Smooth muscle cell (in vitro differentiated cells): ENCODE data around the gene ACOT4. TPM values are rescaled to one million over a fixed set of nuclear protein-coding genes. Genes with fewer than 3 reads are reported as not detected.
A peak's percentile ranks its signal among the peaks of the same experiment; 100 is the strongest.

ENCODE experiments used
- DNase-seq: peaks from one replicate; lab custom pipeline; 2025; ENCODE audit not compliant: unreplicated experiment; lab: John Stamatoyannopoulos, UW
- H2AFZ ChIP-seq: fragments of 200-600 bp; sonication (generic); 2 replicates; pipeline ENCODE4 v1.6.0; 2016; ENCODE audit warnings: antibody characterized with exemption, low read depth, mild to moderate bottlenecking
- H3F3A ChIP-seq: fragments of 200-600 bp; sonication (generic); 2 replicates; pipeline ENCODE4 v1.6.0; 2017; ENCODE audit warnings: antibody characterized with exemption, low read depth
- H3K27ac ChIP-seq: fragments of 200-600 bp; sonication (generic); 2 replicates; pipeline ENCODE4 v1.5.1; 2016; ENCODE audit warnings: low read depth, mild to moderate bottlenecking
- H3K27me3 ChIP-seq: fragments of 200-600 bp; sonication (generic); 2 replicates; pipeline ENCODE4 v1.6.1; 2016; ENCODE audit warnings: low read depth, mild to moderate bottlenecking
- H3K36me3 ChIP-seq: fragments of 200-600 bp; sonication (generic); 2 replicates; pipeline ENCODE4 v1.5.1; 2016; ENCODE audit warnings: low read depth
- H3K4me1 ChIP-seq: fragments of 200-600 bp; sonication (generic); 2 replicates; pipeline ENCODE4 v1.5.1; 2016; ENCODE audit warnings: low read depth
- H3K4me2 ChIP-seq: fragments of 200-600 bp; sonication (generic); 2 replicates; pipeline ENCODE4 v1.6.0; 2016; ENCODE audit warnings: mild to moderate bottlenecking
- H3K4me3 ChIP-seq: fragments of 200-600 bp; sonication (generic); 2 replicates; pipeline ENCODE4 v1.5.1; 2016; ENCODE audit warnings: mild to moderate bottlenecking
- H3K79me2 ChIP-seq: fragments of 200-600 bp; sonication (generic); 2 replicates; pipeline ENCODE4 v1.6.0; 2016; ENCODE audit warnings: low read depth, mild to moderate bottlenecking
- H3K9ac ChIP-seq: fragments of 200-600 bp; sonication (generic); 2 replicates; pipeline ENCODE4 v1.6.0; 2016; ENCODE audit warnings: low read depth
- H3K9me3 ChIP-seq: fragments of 200-600 bp; sonication (generic); replicated peaks from 2 replicates; pipeline ENCODE4 v1.5.1; 2016; ENCODE audit warnings: low read depth
- H4K20me1 ChIP-seq: fragments of 200-600 bp; sonication (generic); 2 replicates; pipeline ENCODE4 v1.6.0; 2016; ENCODE audit warnings: low read depth
- CTCF ChIP-seq: fragments of 200-600 bp; sonication (generic); IDR thresholded peaks from 2 replicates; pipeline ENCODE4 v1.5.1; 2017; ENCODE audit warnings: borderline replicate concordance, mild to moderate bottlenecking, antibody characterized with exemption; ENCODE audit not compliant: insufficient read depth, poor library complexity, severe bottlenecking
- WGBS: methylation state at CpG from one replicate; pipeline ENCODE4 v1.1.7; 2016; ENCODE audit warnings: low lambda C conversion rate; 5-methylcytosine and 5-hydroxymethylcytosine counted together
- polyA plus RNA-seq: library from polyadenylated mRNA; unstranded; fragments of >200 nt; fragmentation: Nextera tagmentation; extraction: Ambion mirVana; gene quantifications from 2 replicates; pipeline ENCODE4 v1.2.1, GENCODE V29; 2016
- total RNA-seq: library from RNA; depleted of rRNA; stranded (reverse); fragments of >200 nt; gene quantifications from 2 replicates; pipeline ENCODE4 v1.2.3, GENCODE V29; 2014

Gene ACOT4
- total and polyA plus RNA-seq, 2 experiments from 2014 or later, result 0.94 to 1.0 TPM

- WGBS, result 98% methylated on average over 5 of the region's 5 CpGs
- Histone ChIP-seq H3K9me3 (no peaks in the 10 kb centered on the region), H3K36me3 (no peaks in the 10 kb centered on the region), H3F3A (no peaks in the 10 kb centered on the region), H3K4me1 (peaks cover 11% of the 10 kb centered on the region), H3K27me3 (no peaks in the 10 kb centered on the region), H3K9ac (no peak overlapping the region), H2AFZ (no peak overlapping the region), H3K4me2 (no peak overlapping the region), H4K20me1 (no peaks in the 10 kb centered on the region), H3K4me3 (no peak overlapping the region), H3K27ac (no peak overlapping the region), H3K79me2 (peaks cover 8% of the 10 kb centered on the region)
- DNase-seq, result no peak
- TF ChIP-seq CTCF, result no peak
These were observed 49.2 kb downstream of the ACOT4 start for GRCh38 chr14:73640796-73641365.

DNA sequence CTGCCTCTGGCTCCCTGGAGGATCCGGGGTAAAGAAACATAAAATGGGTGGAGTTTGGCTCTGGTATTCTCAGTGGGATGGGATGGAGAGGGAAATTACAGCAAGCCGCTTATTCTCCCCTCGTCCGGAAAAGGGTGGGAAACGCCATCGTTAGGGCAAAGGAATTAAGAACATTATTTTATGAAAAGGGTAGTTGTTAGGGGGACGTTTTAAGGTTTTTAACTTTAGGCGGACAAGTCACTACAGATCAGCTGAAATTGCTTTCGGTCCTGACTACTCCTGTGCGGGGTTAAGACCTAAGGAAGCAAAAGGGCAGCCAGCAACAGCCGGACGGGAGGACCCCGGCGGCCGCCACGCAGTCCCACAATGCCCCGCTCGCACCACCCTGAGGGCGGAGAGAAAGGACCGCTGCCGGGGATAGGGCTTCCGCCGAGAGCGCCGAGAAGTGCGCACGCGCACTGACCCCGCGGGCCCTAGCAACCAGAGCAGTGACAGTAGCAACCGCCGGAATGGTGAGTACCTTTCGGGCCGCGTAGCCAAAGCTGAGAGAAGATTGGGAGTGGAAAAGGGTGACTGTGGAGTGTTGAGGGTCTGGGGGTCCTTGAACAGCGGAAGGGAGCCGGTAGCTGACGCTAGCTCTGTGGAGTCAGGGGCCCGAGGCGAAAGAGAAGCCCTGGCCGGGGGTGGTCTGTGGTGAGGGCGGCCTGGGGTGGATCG is 53.0 kb downstream of the ACOT4 start, which contains the start of gene DNAL1:
Gene DNAL1 (plus strand): TSS at position 456 of the 717 bp plus-strand sequence. CDS start 54 bp downstream, at position 510.
- H3K27ac ChIP-seq, result peak within 1 kb of the TSS; percentile 55
- peak within 1 kb of the TSS; percentile 88 for H3K9ac ChIP-seq
- H3K4me1 ChIP-seq, result peaks cover 11% of the 10 kb centered on the region
- WGBS, result 2% methylated on average over 42 of the region's 43 CpGs
- H3K36me3 ChIP-seq, result no peaks in the 10 kb centered on the region
- H3F3A ChIP-seq, result no peaks in the 10 kb centered on the region
- H3K4me3 ChIP-seq, result peak within 1 kb of the TSS; percentile 89
- H4K20me1 ChIP-seq, result no peaks in the 10 kb centered on the region
- no peaks in the 10 kb centered on the region for H3K27me3 ChIP-seq
- H3K4me2 ChIP-seq, result peak within 1 kb of the TSS; percentile 90
- peak; percentile 78 for DNase-seq
- peaks cover 23% of the 10 kb centered on the region for H3K79me2 ChIP-seq
- peak within 1 kb of the TSS; percentile 94 for H2AFZ ChIP-seq
- no peaks in the 10 kb centered on the region for H3K9me3 ChIP-seq
- TF ChIP-seq CTCF, result no peak

DNA sequence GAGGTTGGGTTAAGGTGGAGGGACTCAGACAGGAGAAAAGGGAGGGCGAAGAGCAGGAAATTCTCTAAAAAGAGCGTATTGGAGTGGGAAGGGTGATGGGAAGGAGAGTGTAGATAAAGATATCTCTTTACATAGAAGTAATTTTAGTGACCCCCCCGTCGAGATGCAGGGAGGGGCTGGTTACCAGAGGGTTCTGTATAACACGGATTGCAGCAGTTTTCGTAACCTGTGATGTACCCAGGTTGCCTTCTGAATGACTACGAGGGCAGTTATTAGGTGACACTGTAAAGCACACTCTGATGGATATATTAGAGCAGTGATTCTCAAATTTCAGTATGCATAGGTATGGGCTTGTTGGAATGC is 53.6 kb downstream of the ACOT4 start:
- no peak for TF ChIP-seq CTCF
- Histone ChIP-seq H3K36me3 (no peaks in the 10 kb centered on the region), H3K4me3 (peak overlapping the region; percentile 89), H3K4me1 (peaks cover 11% of the 10 kb centered on the region), H4K20me1 (no peaks in the 10 kb centered on the region), H3K9ac (peak overlapping the region; percentile 88), H3K9me3 (no peaks in the 10 kb centered on the region), H3K79me2 (peaks cover 28% of the 10 kb centered on the region), H3F3A (no peaks in the 10 kb centered on the region), H2AFZ (peak overlapping the region; percentile 94), H3K27ac (peak overlapping the region; percentile 55), H3K4me2 (peak overlapping the region; percentile 90), H3K27me3 (no peaks in the 10 kb centered on the region)
- 11% methylated on average over 7 of the region's 7 CpGs for WGBS
- no peak for DNase-seq

Other genes starting within 250 kb of the ACOT4 start
- 34.5 and 39.7 TPM in 2 replicates for gene NUMB, start 133.3 kb upstream of the ACOT4 start, total RNA-seq
- gene NUMB, start 133.3 kb upstream of the ACOT4 start, polyA plus RNA-seq, result 54.6 and 57.4 TPM in 2 replicates
- gene RIOX1, start 100.9 kb upstream of the ACOT4 start, total RNA-seq, result 2.7 and 5.7 TPM in 2 replicates
- gene RIOX1, start 100.9 kb upstream of the ACOT4 start, polyA plus RNA-seq, result 7.9 and 10.6 TPM in 2 replicates
- 7.9 and 13.1 TPM in 2 replicates for gene ACOT1, start 54.7 kb upstream of the ACOT4 start, total RNA-seq
- 4.3 and 7.3 TPM in 2 replicates for gene ACOT1, start 54.7 kb upstream of the ACOT4 start, polyA plus RNA-seq
- not detected in 2 replicates for gene HEATR4, start 32.9 kb upstream of the ACOT4 start, total RNA-seq
- 0.19 and 0.51 TPM in 2 replicates for gene HEATR4, start 32.9 kb upstream of the ACOT4 start, polyA plus RNA-seq
- gene ACOT2, start 22.7 kb upstream of the ACOT4 start, total RNA-seq, result 12.1 and 14.7 TPM in 2 replicates
- gene ACOT2, start 22.7 kb upstream of the ACOT4 start, polyA plus RNA-seq, result 17.1 and 20.5 TPM in 2 replicates
- gene ACOT6, start 20.6 kb downstream of the ACOT4 start, total RNA-seq, result not detected in 2 replicates
- gene ACOT6, start 20.6 kb downstream of the ACOT4 start, polyA plus RNA-seq, result 0.21 TPM in 1 of 2 replicates, not detected in the other
- 10.4 and 32.7 TPM in 2 replicates for gene DNAL1, start 53.1 kb downstream of the ACOT4 start, total RNA-seq
- gene DNAL1, start 53.1 kb downstream of the ACOT4 start, polyA plus RNA-seq, result 12.2 and 12.6 TPM in 2 replicates
- 16.5 and 22.4 TPM in 2 replicates for gene PNMA1, start 122.5 kb downstream of the ACOT4 start, total RNA-seq
- gene PNMA1, start 122.5 kb downstream of the ACOT4 start, polyA plus RNA-seq, result 43.5 and 52.7 TPM in 2 replicates